SIG-M5 treated with dmso at 0.1 percent for 504 hours (cell line): Measurements from ENCODE around the gene MCTP1.

Experiments used
- DNase-seq: peaks from one replicate; lab custom pipeline; 2025; ENCODE audit not compliant: unreplicated experiment; lab: John Stamatoyannopoulos, UW

Gene MCTP1

GRCh38 chr5:95078868-95079267 is 206.0 kb downstream of the MCTP1 start:
- DNase-seq = no peak

- DNase-seq = no peak
Measured at GRCh38 chr5:95076395-95077185, 208.3 kb downstream of the MCTP1 start.

- peak; percentile 55 for DNase-seq
Measured at GRCh38 chr5:95075111-95075510, 209.8 kb downstream of the MCTP1 start.

GRCh38 chr5:95072281-95072680 is 212.6 kb downstream of the MCTP1 start:
- DNase-seq = no peak

GRCh38 chr5:95070866-95071265 is 214.0 kb downstream of the MCTP1 start:
- DNase-seq = no peak

GRCh38 chr5:95070453-95070852 is 214.4 kb downstream of the MCTP1 start:
- no peak for DNase-seq

- DNase-seq = peak; percentile 38
Measured at GRCh38 chr5:95069948-95070347, 214.9 kb downstream of the MCTP1 start.

GRCh38 chr5:95069021-95069420 is 215.9 kb downstream of the MCTP1 start:
- DNase-seq = no peak

- DNase-seq = no peak
Measured at GRCh38 chr5:95068289-95068910, 216.5 kb downstream of the MCTP1 start.

GRCh38 chr5:95066048-95066447 is 218.8 kb downstream of the MCTP1 start:
- no peak for DNase-seq

GRCh38 chr5:95063492-95063891 is 221.4 kb downstream of the MCTP1 start:
- DNase-seq = no peak

GRCh38 chr5:95060098-95060497 is 224.8 kb downstream of the MCTP1 start:
- DNase-seq = no peak

- DNase-seq = peak; percentile 27
Measured at GRCh38 chr5:95059636-95060035, 225.3 kb downstream of the MCTP1 start.

GRCh38 chr5:95057615-95058014 is 227.3 kb downstream of the MCTP1 start:
- no peak for DNase-seq

GRCh38 chr5:95053253-95053652 is 231.6 kb downstream of the MCTP1 start:
- DNase-seq = no peak

- no peak for DNase-seq
Measured at GRCh38 chr5:95050708-95051107, 234.2 kb downstream of the MCTP1 start.

- DNase-seq = peak; percentile 70
Measured at GRCh38 chr5:95048628-95049027, 236.3 kb downstream of the MCTP1 start.

GRCh38 chr5:95045181-95045965 is 239.5 kb downstream of the MCTP1 start:
- no peak for DNase-seq

- DNase-seq = no peak
Measured at GRCh38 chr5:95044096-95044495, 240.8 kb downstream of the MCTP1 start.

- no peak for DNase-seq
Measured at GRCh38 chr5:95043648-95044047, 241.2 kb downstream of the MCTP1 start.

GRCh38 chr5:95043234-95043633 is 241.7 kb downstream of the MCTP1 start:
- peak; percentile 81 for DNase-seq

- DNase-seq = no peak
Measured at GRCh38 chr5:95042037-95042436, 242.9 kb downstream of the MCTP1 start.
